Measurements from ENCODE around the gene FILIP1.

Gene FILIP1

DNA sequence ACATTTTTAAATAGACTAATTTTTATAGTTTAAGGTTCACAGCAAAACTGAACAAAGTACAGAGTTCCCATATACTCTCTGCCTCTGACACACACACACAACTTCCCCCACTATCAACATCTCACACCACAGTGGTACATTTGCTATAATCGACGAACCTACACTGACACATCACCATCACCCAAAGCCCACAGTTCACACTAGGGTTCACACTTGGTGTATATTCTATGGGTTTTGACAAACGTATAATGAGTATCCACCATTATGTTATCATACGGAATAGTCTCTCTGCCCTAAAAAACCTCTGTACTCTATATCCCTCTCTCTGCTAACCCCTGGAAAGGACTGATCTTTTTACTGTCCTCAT, 224.6 kb downstream of the FILIP1 start:
- no peak for DNase-seq (ENCODE audit: low read depth)
- H3K4me3 ChIP-seq (ENCODE audit: control insufficient read depth, low read depth, low read length), result no peak overlapping the region
- TF ChIP-seq CTCF (conservative IDR thresholded peaks at IDR 0.05; ENCODE audit: control insufficient read depth, insufficient read depth, low read depth, low read length), result no peak

GRCh38 chr6:75268121-75268987, 225.2 kb downstream of the FILIP1 start:
- DNase-seq (ENCODE audit: low read depth), result peak; percentile 49
- no peak overlapping the region for H3K4me3 ChIP-seq (ENCODE audit: control insufficient read depth, low read depth, low read length)
- TF ChIP-seq CTCF (conservative IDR thresholded peaks at IDR 0.05; ENCODE audit: control insufficient read depth, insufficient read depth, low read depth, low read length), result no peak

DNA sequence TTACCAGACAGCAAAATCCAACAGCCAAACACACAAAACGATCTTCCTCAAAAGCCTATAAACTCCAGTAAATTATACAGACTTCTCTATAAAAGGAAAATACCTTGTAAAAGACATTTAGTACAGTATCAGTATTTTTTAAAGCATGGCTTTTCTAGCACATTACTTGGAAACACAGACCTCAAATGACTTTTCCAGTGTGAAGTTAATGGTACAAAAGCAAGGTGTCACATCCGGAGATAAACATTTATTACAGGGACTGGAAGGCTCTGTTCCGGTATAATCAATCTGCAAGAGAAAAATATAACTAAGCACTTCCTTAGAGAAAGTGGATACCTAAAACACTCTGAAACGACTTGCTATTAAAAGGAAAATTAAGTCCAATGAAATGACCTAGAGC, 226.1 kb downstream of the FILIP1 start:
- no peak for DNase-seq (ENCODE audit: low read depth)
- TF ChIP-seq CTCF (conservative IDR thresholded peaks at IDR 0.05; ENCODE audit: control insufficient read depth, insufficient read depth, low read depth, low read length), result no peak

GRCh38 chr6:75266716-75267291, 226.8 kb downstream of the FILIP1 start:
- peak; percentile 77 for DNase-seq (ENCODE audit: low read depth)
- TF ChIP-seq CTCF (conservative IDR thresholded peaks at IDR 0.05; ENCODE audit: control insufficient read depth, insufficient read depth, low read depth, low read length), result peak; percentile 89
- no peak overlapping the region for H3K4me3 ChIP-seq (ENCODE audit: control insufficient read depth, low read depth, low read length)

More for the DNA sequence above, 226.1 kb downstream of the FILIP1 start:
- H3K4me3 ChIP-seq (ENCODE audit: control insufficient read depth, low read depth, low read length), result no peak overlapping the region

DNA sequence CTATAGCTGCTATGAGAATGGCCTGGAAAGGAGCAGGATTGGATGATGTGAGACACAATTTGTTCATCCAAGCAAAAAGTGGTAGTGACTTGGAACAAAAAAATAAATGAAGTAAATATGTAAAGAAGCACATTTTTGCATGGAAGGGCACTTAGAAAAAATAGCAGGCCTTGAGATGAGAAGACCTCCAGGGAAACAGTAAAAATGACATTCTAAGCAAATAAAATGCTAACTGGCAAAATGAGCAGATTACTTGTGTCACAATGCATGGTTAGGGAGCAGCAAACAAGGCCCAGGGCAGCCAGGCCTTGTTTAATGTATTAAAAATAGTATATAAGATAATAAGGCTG, 230.2 kb downstream of the FILIP1 start:
- H3K4me3 ChIP-seq (ENCODE audit: control insufficient read depth, low read depth, low read length), result no peak overlapping the region
- DNase-seq (ENCODE audit: low read depth), result no peak
- no peak for TF ChIP-seq CTCF (conservative IDR thresholded peaks at IDR 0.05; ENCODE audit: control insufficient read depth, insufficient read depth, low read depth, low read length)

- DNase-seq (ENCODE audit: low read depth), result no peak
- H3K4me3 ChIP-seq (ENCODE audit: control insufficient read depth, low read depth, low read length), result no peak overlapping the region
- no peak for TF ChIP-seq CTCF (conservative IDR thresholded peaks at IDR 0.05; ENCODE audit: control insufficient read depth, insufficient read depth, low read depth, low read length)
Measured at GRCh38 chr6:75262716-75263400, 230.7 kb downstream of the FILIP1 start.
